HG02870 (cell line): ENCODE data around the gene BCAM.
"Not testable (repeated sequence)": the region's sequence is repeated elsewhere in the genome, so short reads cannot be mapped to it uniquely, and the experiment has no call there.

Source experiments
- ATAC-seq: cut with Tn5 transposase; IDR thresholded peaks from one replicate; pipeline ENCODE4 v1.9.1; 2021; ENCODE audit warnings: mild to moderate bottlenecking, moderate library complexity; ENCODE audit not compliant: unreplicated experiment

The BCAM gene

GRCh38 chr19:44848036-44848811 lies 39.3 kb downstream of the BCAM start:
- no peak for ATAC-seq

GRCh38 chr19:44848812-44849447 lies 40.0 kb downstream of the BCAM start:
- ATAC-seq, result no peak

DNA sequence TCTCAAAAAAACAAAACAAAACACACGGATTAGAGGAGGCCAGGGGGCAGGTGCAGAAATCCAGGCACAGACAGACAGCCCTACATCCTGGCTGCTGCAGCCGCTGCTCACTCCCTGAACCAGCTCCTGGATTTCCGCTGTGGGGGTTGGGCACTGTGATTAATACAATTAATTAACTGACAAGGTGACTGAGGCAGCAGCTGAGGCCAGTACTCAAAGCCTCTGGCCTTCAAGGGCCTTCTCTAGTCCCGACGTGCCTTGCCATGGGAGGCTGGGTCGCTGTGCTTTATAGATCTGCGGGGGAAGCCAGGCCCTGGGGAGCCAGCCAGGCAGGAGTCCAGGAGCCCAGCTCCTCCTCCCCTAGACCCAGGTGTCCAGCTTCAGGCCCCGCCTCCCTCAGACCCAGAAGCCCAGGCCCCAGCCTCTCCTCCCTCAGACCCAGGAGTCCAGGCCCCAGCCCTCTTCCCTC lies 41.8 kb downstream of the BCAM start:
- no peak for ATAC-seq

- ATAC-seq, result no peak
These were observed 42.5 kb downstream of the BCAM start for GRCh38 chr19:44851427-44851826.

DNA sequence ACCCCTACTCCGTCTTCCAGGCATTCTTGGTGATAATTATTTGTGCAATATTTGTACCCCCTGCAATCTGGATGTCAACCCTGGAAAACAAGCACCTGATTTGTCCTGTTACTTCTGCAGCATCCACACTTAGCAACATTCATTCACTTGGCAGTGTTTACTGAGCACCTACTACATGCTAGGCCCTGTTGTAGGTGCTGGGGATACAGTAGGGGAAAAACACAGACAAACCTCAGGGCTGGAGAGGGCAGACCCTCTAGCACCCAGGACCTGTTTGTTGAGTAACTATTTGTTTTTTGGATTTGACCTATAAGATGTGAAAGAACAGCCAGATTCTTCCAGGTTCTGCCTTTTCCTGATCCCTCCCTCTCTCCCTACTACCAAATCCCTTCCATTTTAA lies 46.7 kb downstream of the BCAM start:
- no peak for ATAC-seq

DNA sequence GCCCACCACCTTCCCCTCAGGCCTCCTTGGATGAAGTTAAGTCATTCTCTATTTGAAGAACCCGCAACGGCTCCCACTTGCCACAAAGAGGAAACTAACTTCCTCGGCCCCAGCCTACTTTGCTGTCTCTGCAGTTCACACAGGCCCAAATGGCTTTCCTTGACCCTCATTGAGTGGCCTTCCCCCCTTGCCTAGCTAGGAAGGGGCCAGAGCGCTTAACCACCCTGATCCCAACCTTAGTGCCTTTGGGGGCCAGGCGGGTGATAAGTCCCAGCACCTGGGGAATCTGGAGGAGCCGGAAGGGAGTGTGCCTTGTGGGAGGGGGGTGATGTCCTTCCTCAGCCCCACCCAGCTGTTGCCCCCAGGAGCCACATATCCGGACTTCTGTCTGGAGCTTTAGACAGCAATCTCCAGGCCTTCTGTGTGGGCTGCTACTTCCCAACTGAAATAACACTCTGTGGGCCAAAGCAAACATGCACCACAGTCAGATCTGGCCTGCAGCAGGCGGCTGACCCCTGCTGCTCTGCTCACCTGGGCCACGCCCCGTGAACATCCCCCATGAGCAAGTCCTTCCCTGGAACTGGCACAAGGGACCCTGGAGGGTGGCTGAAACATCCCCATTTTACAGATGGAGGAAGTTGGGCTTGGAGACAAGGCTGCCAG lies 47.6 kb downstream of the BCAM start:
- ATAC-seq, result no peak

GRCh38 chr19:44857837-44858236 lies 48.9 kb downstream of the BCAM start:
- ATAC-seq, result no peak

- ATAC-seq, result not testable (repeated sequence)
These were observed 52.7 kb downstream of the BCAM start for GRCh38 chr19:44861576-44861975.

GRCh38 chr19:44863990-44864389 lies 55.1 kb downstream of the BCAM start:
- no peak for ATAC-seq

- no peak for ATAC-seq
These were observed 56.4 kb downstream of the BCAM start for GRCh38 chr19:44865196-44865767.

DNA sequence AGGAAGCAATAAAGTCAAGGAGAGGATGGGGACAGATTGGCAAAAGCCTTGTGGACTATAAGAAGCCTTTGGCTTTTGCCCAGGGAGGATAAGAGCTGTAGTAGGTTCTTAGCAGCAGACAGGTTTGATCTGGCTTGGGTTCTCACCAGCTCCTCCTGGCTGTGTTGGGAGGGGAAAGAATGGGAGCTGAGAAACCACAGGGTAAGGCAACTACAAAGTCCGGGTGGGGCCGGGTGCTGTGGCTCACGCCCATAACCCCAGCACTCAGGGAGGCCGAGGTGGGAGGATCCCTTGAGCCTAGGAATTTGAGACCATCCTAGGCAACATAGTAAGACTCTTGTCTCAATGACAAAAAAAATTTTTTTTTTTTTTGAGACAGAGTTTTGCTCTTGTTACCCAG lies 57.8 kb downstream of the BCAM start:
- no peak for ATAC-seq

DNA sequence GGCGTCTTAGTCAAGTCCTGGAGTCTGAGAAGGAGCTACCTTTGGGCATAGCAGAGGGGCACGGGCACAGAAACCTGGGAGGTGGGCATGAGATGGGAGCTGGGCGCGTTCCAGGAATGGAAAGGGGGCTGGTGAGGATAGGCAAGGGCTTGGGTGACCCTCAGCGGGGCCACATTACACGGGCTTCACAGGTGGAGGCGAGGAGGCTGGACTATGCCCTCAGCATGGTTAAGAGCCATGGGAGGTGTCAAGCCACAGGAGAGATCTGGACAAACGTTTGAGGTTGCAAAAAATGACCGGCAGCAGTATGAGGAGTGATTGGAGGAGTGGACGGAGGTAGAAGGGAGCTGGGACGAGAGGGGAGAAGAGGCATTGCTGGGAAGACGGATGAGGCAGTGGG lies 58.7 kb downstream of the BCAM start:
- ATAC-seq, result no peak

DNA sequence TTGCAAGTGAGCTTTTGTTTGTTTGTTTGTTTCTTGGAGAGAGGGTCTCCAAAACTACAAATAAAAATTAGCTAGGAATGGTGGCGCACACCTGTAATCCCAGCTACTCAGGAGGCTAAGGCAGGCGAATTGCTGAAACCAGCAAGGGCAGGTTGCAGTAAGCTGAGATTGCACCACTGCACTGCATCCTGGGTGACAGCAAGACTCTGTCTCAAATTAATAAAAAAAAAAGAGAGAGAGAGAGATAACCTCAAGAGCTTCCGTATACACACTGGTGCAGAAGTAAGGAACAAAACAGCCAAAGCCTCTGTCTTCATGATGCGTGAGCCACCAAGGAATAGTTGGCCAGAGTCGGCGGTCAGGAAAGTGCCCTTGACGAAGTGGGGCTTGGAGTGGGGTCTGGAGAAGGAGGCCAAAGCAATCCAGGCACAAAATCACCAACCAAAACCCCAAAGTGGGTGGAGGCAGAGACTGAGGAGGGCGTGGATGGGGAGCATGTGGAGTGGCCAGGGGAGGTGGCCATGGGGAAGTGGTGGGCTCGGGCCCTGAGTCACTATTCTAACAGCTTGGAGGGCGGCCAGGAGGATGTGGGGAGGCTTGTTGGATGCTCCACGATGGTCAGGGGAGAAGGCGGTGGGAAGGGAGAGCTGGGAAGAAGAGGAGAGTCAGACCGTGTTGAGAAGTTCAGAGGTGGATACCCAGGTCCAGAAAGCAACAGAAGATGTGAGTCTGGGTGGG lies 61.0 kb downstream of the BCAM start:
- ATAC-seq, result no peak
